HEK293 (cell line): Measurements from ENCODE around the gene WDR41.

Experiments used
- CTCF ChIA-PET: fragments of 350-600 bp; formaldehyde crosslinking; extraction: SDS; loops from one replicate; lab custom pipeline; 2021; ENCODE audit warnings: antibody characterized with exemption; lab: Yijun Ruan, JAX
- POLR2A ChIA-PET: fragments of 300-600 bp; formaldehyde crosslinking; extraction: SDS; loops from one replicate; lab custom pipeline; 2020; ENCODE audit warnings: antibody characterized with exemption, inconsistent platforms; lab: Yijun Ruan, JAX
- H3K27ac ChIP-seq: fragments of 200-500 bp; sonication (Bioruptor generic); 2 replicates; pipeline ENCODE4 v1.5.1; 2014; ENCODE audit warnings: low read depth, low read length, control low read depth, inconsistent platforms; ENCODE audit errors: extremely low read depth
- H3K36me3 ChIP-seq, 2 experiments: fragments of 200-500 bp in 1 of 2; sonication (Bioruptor generic) in 1 of 2; 1 replicate in 1 of 2; 2 replicates in 1 of 2; pipeline ENCODE4 v1.5.1; 2014 to 2017; ENCODE audit warnings: inconsistent platforms in 2 of 2, low read length in 2 of 2; ENCODE audit not compliant: control insufficient read depth in 2 of 2, insufficient read depth in 1 of 2
- H3K4me1 ChIP-seq: fragments of 200-500 bp; sonication (Bioruptor generic); 2 replicates; pipeline ENCODE4 v1.5.1; 2014; ENCODE audit warnings: mild to moderate bottlenecking, low read length, inconsistent platforms; ENCODE audit not compliant: control insufficient read depth, insufficient read depth
- H3K4me3 ChIP-seq: 2 replicates; pipeline ENCODE4 v1.5.1; 2011; ENCODE audit warnings: low read depth, mild to moderate bottlenecking, control low read depth, low read length, moderate library complexity
- H3K9me3 ChIP-seq: fragments of 200-500 bp; sonication (Bioruptor generic); 2 replicates; pipeline ENCODE4 v1.5.1; 2014; ENCODE audit warnings: low read depth, low read length, inconsistent platforms; ENCODE audit not compliant: control insufficient read depth, insufficient read depth
- GLIS1 ChIP-seq: fragments of 450-650 bp; formaldehyde crosslinking; IDR thresholded peaks from 2 replicates; pipeline ENCODE4 v1.5.1; 2016; ENCODE audit warnings: missing biosample characterization, missing genetic modification characterization
- MZF1 ChIP-seq: fragments of 450-650 bp; formaldehyde crosslinking; IDR thresholded peaks from 2 replicates; pipeline ENCODE4 v1.5.1; 2017; ENCODE audit warnings: missing biosample characterization, missing genetic modification characterization, borderline replicate concordance
- SP2 ChIP-seq: fragments of 450-650 bp; formaldehyde crosslinking; IDR thresholded peaks from 2 replicates; pipeline ENCODE4 v1.5.1; 2016; ENCODE audit warnings: missing biosample characterization, missing genetic modification characterization
- ZNF324 ChIP-seq: fragments of 450-650 bp; formaldehyde crosslinking; IDR thresholded peaks from 2 replicates; pipeline ENCODE4 v1.5.1; 2016; ENCODE audit warnings: missing biosample characterization, missing genetic modification characterization
- ZNF366 ChIP-seq: fragments of 450-650 bp; formaldehyde crosslinking; conservative IDR thresholded peaks from 2 replicates; pipeline ENCODE4 v1.5.1; 2016; ENCODE audit warnings: missing biosample characterization, missing genetic modification characterization
- ZNF521 ChIP-seq: fragments of 450-650 bp; formaldehyde crosslinking; IDR thresholded peaks from 2 replicates; pipeline ENCODE4 v1.5.1; 2017; ENCODE audit warnings: missing biosample characterization, mild to moderate bottlenecking, missing genetic modification characterization
- ZNF600 ChIP-seq: fragments of 450-650 bp; formaldehyde crosslinking; IDR thresholded peaks from 2 replicates; pipeline ENCODE4 v1.5.1; 2016; ENCODE audit warnings: missing biosample characterization, missing genetic modification characterization
- ZNF658 ChIP-seq: fragments of 450-650 bp; formaldehyde crosslinking; IDR thresholded peaks from 2 replicates; pipeline ENCODE4; 2016; ENCODE audit warnings: missing biosample characterization, missing genetic modification characterization
- ZNF777 ChIP-seq: fragments of 450-650 bp; formaldehyde crosslinking; IDR thresholded peaks from 2 replicates; pipeline ENCODE4 v1.5.1; 2017; ENCODE audit warnings: missing biosample characterization, missing genetic modification characterization, borderline replicate concordance
- ZSCAN23 ChIP-seq: fragments of 450-650 bp; formaldehyde crosslinking; IDR thresholded peaks from 2 replicates; pipeline ENCODE4 v1.5.1; 2016; ENCODE audit warnings: missing biosample characterization, missing genetic modification characterization
- TF ChIP-seq, protein P1 (sequence below): fragments of 450-650 bp; formaldehyde crosslinking; IDR thresholded peaks from 2 replicates; pipeline ENCODE4 v1.5.1; 2016; ENCODE audit warnings: missing biosample characterization, missing genetic modification characterization, borderline replicate concordance
- TF ChIP-seq, protein P2 (sequence below): fragments of 450-650 bp; formaldehyde crosslinking; conservative IDR thresholded peaks from 2 replicates; pipeline ENCODE4 v1.5.1; 2016; ENCODE audit warnings: low read depth, missing biosample characterization, missing genetic modification characterization
- TF ChIP-seq, protein P3 (sequence below): fragments of 450-650 bp; formaldehyde crosslinking; IDR thresholded peaks from 2 replicates; pipeline ENCODE4 v1.5.1; 2016; ENCODE audit warnings: missing biosample characterization, missing genetic modification characterization
- TF ChIP-seq, protein P4 (sequence below): fragments of 450-650 bp; formaldehyde crosslinking; IDR thresholded peaks from 2 replicates; pipeline ENCODE4 v1.5.1; 2016; ENCODE audit warnings: missing biosample characterization, missing genetic modification characterization
- TF ChIP-seq, protein P5 (sequence below): fragments of 450-650 bp; formaldehyde crosslinking; IDR thresholded peaks from 2 replicates; pipeline ENCODE4 v1.5.1; 2016; ENCODE audit warnings: missing biosample characterization, missing genetic modification characterization

Gene WDR41

GRCh38 chr5:77409870-77410621 is 82.1 kb downstream of the WDR41 start:
- TF ChIP-seq, protein P1, sequence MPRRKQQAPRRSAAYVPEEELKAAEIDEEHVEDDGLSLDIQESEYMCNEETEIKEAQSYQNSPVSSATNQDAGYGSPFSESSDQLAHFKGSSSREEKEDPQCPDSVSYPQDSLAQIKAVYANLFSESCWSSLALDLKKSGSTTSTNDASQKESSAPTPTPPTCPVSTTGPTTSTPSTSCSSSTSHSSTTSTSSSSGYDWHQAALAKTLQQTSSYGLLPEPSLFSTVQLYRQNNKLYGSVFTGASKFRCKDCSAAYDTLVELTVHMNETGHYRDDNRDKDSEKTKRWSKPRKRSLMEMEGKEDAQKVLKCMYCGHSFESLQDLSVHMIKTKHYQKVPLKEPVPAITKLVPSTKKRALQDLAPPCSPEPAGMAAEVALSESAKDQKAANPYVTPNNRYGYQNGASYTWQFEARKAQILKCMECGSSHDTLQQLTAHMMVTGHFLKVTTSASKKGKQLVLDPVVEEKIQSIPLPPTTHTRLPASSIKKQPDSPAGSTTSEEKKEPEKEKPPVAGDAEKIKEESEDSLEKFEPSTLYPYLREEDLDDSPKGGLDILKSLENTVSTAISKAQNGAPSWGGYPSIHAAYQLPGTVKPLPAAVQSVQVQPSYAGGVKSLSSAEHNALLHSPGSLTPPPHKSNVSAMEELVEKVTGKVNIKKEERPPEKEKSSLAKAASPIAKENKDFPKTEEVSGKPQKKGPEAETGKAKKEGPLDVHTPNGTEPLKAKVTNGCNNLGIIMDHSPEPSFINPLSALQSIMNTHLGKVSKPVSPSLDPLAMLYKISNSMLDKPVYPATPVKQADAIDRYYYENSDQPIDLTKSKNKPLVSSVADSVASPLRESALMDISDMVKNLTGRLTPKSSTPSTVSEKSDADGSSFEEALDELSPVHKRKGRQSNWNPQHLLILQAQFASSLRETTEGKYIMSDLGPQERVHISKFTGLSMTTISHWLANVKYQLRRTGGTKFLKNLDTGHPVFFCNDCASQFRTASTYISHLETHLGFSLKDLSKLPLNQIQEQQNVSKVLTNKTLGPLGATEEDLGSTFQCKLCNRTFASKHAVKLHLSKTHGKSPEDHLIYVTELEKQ (tag by site-specific recombination) = no peak
- TF ChIP-seq ZNF324 = no peak
- no peak for TF ChIP-seq ZNF600 (tag by site-specific recombination)
- no peak for TF ChIP-seq MZF1 (tag by site-specific recombination)
- TF ChIP-seq, protein P2, sequence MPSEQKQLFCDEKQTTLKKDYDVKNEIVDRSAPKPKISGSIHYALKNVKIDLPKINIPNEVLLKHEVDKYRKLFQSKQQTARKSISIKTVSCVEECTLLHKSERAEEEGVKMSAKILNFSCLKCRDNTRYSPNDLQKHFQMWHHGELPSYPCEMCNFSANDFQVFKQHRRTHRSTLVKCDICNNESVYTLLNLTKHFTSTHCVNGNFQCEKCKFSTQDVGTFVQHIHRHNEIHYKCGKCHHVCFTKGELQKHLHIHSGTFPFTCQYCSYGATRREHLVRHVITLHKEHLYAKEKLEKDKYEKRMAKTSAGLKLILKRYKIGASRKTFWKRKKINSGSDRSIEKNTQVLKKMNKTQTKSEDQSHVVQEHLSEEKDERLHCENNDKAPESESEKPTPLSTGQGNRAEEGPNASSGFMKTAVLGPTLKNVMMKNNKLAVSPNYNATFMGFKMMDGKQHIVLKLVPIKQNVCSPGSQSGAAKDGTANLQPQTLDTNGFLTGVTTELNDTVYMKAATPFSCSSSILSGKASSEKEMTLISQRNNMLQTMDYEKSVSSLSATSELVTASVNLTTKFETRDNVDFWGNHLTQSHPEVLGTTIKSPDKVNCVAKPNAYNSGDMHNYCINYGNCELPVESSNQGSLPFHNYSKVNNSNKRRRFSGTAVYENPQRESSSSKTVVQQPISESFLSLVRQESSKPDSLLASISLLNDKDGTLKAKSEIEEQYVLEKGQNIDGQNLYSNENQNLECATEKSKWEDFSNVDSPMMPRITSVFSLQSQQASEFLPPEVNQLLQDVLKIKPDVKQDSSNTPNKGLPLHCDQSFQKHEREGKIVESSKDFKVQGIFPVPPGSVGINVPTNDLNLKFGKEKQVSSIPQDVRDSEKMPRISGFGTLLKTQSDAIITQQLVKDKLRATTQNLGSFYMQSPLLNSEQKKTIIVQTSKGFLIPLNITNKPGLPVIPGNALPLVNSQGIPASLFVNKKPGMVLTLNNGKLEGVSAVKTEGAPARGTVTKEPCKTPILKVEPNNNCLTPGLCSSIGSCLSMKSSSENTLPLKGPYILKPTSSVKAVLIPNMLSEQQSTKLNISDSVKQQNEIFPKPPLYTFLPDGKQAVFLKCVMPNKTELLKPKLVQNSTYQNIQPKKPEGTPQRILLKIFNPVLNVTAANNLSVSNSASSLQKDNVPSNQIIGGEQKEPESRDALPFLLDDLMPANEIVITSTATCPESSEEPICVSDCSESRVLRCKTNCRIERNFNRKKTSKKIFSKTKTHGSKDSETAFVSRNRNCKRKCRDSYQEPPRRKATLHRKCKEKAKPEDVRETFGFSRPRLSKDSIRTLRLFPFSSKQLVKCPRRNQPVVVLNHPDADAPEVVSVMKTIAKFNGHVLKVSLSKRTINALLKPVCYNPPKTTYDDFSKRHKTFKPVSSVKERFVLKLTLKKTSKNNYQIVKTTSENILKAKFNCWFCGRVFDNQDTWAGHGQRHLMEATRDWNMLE (tag by site-specific recombination) = no peak
- TF ChIP-seq ZNF366 (tag by site-specific recombination) = no peak
- no peak for TF ChIP-seq ZNF777 (tag by site-specific recombination)
- TF ChIP-seq ZSCAN23 = no peak
- TF ChIP-seq, protein P3, sequence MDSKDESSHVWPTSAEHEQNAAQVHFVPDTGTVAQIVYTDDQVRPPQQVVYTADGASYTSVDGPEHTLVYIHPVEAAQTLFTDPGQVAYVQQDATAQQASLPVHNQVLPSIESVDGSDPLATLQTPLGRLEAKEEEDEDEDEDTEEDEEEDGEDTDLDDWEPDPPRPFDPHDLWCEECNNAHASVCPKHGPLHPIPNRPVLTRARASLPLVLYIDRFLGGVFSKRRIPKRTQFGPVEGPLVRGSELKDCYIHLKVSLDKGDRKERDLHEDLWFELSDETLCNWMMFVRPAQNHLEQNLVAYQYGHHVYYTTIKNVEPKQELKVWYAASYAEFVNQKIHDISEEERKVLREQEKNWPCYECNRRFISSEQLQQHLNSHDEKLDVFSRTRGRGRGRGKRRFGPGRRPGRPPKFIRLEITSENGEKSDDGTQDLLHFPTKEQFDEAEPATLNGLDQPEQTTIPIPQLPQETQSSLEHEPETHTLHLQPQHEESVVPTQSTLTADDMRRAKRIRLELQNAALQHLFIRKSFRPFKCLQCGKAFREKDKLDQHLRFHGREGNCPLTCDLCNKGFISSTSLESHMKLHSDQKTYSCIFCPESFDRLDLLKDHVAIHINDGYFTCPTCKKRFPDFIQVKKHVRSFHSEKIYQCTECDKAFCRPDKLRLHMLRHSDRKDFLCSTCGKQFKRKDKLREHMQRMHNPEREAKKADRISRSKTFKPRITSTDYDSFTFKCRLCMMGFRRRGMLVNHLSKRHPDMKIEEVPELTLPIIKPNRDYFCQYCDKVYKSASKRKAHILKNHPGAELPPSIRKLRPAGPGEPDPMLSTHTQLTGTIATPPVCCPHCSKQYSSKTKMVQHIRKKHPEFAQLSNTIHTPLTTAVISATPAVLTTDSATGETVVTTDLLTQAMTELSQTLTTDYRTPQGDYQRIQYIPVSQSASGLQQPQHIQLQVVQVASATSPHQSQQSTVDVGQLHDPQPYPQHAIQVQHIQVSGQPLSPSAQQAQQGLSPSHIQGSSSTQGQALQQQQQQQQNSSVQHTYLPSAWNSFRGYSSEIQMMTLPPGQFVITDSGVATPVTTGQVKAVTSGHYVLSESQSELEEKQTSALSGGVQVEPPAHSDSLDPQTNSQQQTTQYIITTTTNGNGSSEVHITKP (tag by site-specific recombination) = no peak
- TF ChIP-seq, protein P4, sequence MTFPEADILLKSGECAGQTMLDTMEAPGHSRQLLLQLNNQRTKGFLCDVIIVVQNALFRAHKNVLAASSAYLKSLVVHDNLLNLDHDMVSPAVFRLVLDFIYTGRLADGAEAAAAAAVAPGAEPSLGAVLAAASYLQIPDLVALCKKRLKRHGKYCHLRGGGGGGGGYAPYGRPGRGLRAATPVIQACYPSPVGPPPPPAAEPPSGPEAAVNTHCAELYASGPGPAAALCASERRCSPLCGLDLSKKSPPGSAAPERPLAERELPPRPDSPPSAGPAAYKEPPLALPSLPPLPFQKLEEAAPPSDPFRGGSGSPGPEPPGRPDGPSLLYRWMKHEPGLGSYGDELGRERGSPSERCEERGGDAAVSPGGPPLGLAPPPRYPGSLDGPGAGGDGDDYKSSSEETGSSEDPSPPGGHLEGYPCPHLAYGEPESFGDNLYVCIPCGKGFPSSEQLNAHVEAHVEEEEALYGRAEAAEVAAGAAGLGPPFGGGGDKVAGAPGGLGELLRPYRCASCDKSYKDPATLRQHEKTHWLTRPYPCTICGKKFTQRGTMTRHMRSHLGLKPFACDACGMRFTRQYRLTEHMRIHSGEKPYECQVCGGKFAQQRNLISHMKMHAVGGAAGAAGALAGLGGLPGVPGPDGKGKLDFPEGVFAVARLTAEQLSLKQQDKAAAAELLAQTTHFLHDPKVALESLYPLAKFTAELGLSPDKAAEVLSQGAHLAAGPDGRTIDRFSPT (tag by site-specific recombination) = no peak
- TF ChIP-seq, protein P5, sequence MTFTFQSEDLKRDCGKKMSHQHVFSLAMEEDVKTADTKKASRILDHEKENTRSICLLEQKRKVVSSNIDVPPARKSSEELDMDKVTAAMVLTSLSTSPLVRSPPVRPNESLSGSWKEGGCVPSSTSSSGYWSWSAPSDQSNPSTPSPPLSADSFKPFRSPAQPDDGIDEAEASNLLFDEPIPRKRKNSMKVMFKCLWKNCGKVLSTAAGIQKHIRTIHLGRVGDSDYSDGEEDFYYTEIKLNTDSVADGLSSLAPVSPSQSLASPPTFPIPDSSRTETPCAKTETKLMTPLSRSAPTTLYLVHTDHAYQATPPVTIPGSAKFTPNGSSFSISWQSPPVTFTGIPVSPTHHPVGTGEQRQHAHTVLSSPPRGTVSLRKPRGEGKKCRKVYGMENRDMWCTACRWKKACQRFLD (tag by site-specific recombination) = no peak
- no peak for TF ChIP-seq GLIS1 (tag by site-specific recombination)
- TF ChIP-seq SP2 = no peak
- TF ChIP-seq ZNF521 (tag by site-specific recombination) = no peak
- TF ChIP-seq ZNF658 (tag by site-specific recombination) = no peak
- TF ChIP-seq, all 188 proteins: peak for 0
- POLR2A ChIA-PET = no interaction called here
- Histone ChIP-seq H3K4me1 (no peaks in the 10 kb centered on the region), H3K4me3 (no peak overlapping the region), H3K9me3 (no peaks in the 10 kb centered on the region), H3K27ac (no peak overlapping the region), H3K36me3 (no peaks in the 10 kb centered on the region)
- CTCF ChIA-PET = interaction anchor here (0.7 kb wide), 1 partner anchor 25 kb away, joined by 4 read pairs; no protein-coding TSS in a partner anchor
